SKM-1 treated with dmso at 0.1 percent for 144 hours (cell line): ENCODE data around the gene COL15A1.
A peak's percentile ranks its signal among the peaks of the same experiment; 100 is the strongest.

ENCODE experiments used
- DNase-seq: peaks from one replicate; lab custom pipeline; 2025; ENCODE audit not compliant: unreplicated experiment; lab: John Stamatoyannopoulos, UW

The COL15A1 gene

GRCh38 chr9:98992107-98992884, 48.6 kb downstream of the COL15A1 start:
- no peak for DNase-seq

DNA sequence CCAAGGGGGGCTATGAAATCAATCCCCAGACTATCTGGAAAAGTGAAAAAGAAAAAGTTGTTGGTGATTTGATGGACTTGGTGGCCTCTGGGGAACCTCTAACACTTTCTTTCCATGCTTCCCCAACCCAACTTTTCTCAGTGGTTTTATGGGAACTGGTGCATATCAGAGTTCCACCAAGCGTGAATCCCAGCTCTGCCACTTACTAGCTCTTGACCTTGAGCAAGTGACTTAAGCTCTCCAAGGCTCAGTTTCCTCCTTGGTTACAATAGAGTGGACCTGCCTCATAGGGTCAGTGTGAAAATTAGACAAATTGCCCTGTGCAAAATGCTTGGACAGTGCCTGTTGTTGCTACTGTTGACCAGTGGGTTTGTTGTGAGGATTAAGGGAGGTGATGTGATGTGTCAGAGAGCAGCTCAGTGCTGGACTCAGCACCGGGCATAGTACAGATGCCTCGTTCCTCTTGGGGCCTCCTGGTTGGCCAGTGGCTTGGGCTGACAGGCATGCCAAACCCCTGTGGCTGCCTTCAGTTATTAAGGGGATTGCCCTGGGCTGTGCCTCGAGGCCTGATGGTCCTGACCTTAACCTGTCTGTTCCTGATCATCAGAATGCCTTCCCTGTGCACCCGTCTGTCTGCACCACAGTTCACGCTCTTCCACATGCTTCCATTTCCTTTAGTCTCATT, 49.3 kb downstream of the COL15A1 start:
- DNase-seq, result no peak

GRCh38 chr9:98993570-98993945, 49.9 kb downstream of the COL15A1 start:
- peak; percentile 19 for DNase-seq

DNA sequence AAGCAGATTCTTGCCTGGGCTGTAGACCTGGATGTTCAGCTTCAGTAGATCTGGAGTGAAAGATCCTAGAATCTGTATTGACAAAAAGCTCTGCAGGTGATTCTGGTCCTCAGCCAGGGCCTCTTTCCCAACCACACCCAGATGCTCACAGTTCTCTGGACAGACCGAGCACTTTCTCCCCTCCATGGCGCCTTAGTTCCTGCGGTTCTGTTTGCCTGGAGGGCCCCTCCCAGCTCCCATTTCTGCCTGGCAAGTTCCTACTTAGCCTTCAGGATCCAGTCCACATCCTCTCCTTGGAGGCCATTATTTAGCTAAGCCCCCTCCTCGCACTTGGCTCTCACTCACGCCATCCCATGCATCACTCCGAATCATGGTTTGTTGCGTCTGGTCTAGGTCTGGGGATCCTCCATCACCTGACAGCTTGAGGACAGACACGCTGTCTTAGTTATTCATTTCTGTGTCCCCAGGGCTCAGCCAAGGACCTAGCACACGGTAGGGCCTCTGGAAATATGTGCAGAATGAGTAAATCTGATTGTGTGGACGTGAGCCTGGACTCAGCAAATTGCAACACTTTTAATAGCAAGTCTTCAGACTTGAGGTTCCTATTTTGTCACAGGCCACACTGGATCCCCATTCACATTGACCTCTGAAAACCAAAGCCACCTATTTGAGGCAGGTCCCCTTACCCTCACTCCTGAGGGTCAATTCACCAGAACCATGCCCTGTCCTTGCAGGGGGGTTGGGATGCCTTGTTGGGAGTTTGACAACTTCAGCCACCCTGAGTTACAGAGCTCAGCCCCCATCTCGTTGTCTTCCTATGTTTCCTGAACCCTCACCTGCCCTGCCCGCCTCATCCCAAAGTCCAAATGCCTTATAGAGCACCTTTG, 50.7 kb downstream of the COL15A1 start:
- DNase-seq, result no peak

DNA sequence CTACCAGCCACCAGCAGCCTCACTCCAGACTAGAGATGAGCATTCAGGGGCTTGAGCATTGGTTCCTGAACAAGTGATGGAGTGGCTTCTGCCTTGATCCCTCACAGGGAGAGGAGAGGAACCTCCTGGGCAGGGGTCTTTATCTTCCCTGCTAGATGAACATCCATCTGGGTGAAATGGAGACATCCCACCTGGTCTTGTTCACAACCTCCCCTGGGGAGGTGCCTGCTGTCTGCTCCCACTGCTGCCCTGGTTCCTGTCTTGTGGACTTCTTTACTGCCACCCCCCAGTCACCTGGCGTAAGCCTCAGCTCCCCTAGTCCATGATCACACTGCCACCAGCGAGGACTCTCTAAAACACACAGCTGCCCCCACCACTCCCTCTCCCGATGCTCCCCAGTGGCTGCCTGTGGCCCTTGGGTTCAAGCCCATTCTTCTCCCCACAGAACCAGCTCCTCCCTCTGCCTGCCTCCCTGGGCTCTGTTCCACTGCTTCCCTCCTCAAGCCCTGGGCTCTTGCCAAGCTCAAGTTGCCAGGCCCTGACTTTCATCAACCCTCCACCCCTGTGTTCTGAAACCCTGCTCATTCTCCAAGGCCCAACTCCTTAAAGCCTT, 51.5 kb downstream of the COL15A1 start:
- DNase-seq, result no peak

DNA sequence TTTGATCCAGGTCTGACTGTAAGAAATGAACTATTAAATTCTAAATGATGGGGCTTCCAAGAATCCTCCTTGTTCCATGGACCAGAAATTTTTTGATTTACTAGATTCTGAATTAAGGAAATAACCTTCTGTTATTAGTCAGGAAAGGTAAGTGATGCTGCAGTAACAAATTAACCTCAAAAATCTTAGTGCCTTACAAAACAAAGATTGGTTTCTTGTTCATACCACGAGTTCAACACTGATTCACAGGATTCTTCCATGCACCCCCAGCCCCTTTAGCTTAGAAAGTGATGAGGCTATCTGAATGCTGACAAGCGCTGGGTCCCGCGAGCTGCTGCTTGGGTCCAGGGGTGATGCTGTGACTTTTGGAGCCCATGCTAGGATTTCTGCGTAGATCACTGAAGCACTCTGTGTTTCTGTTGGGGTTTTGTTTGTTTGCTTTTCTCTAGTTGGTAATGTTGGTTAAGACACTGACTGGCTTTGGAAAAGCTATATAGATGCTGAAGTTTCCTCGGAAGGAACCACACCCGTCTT, 52.3 kb downstream of the COL15A1 start:
- no peak for DNase-seq

- no peak for DNase-seq
Measured at GRCh38 chr9:98997604-98998003, 53.9 kb downstream of the COL15A1 start.

DNA sequence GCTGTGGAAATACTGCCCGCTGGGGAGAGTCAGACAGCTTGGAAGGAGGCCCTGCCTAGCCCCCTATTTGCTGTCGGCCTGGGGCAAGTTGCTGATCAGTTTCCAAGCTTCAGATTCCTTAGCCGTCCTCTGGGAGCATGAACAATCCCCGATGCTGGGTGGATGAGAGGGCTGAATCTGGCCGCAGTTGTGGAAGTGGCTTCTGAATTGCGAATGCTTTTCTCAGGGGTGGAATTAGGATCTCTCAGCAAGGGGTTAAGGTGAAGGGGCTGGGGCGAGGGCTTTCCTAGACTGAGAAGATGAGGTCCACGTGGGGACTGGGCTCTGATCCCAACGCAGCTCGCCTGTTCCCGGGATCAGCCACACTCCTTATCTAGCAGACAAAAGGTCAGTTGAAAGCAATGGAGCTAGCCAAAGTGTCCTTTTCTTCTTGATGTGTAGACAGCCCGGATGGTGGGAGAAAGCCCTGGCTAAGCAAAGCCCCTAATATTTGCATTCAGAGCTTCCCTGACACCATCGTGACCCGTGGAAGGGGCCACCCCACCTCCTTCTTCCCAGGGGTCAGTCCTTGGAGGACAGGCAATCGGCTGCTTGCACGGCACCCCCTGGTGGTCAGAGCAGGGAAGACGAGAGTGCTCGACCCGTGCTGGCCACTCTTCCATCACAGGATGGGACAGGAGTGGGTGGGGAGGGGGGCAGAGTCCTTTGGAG, 54.9 kb downstream of the COL15A1 start:
- DNase-seq, result peak; percentile 23

DNA sequence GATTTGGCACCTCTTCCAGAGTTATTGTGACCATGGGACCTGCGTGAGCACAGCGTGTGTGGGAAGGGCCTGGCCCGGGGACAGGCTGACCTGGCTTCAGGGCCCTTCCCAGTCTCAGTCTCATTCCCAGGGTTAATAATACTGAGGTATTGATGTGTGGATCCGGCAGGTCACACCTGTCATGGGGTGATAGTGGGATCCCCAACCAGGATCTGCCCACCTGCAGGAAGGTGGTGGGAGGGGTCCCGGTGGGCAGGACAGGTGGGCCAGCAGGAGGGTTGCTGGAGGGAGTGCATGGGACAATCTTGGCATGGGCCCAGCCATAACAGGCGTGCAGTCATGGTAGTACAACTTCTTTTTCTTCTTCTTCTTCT, 55.4 kb downstream of the COL15A1 start:
- DNase-seq, result no peak

DNA sequence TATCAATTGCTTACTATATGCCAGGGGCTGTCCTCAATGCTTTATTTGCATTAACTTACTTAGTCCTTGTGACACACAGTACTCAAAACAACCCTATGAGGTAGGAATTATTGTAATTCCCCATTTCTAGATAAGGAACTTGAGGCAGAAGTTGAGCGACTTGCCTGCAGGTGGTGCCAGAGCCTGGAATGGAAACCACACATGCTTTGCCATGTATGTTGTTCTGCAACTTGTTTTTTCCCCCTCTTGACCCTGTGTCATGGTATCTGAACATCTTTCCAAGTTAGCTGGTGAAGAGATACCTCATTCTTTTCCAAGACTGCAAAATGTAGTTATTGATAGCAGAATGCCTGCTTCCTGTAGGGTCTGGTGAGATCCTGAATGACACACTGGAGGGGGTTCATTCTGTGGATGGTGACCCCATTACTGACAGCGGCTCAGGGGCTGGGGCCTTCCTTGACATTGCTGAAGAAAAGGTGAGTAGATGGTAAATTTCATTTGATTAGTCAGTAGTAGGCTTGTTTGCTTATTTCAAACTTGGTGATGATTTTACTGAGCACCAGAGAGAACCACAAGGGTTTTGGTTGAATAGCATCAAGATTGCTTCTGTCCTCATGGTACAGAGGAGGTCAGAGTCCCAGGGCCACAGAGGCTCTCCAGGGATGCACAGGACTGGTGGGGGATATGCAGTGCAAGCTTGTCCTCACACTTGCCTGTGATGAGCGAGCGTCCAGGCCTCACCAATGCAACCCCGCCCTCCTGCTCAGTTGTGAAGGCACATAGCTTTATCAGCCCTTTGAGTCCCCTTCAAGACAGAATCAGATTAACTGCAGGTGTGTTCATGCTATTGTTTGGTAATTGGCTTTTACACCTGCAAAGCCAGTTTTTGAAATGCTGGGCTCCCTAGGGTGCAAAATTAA, 57.0 kb downstream of the COL15A1 start:
- DNase-seq, result peak; percentile 15

DNA sequence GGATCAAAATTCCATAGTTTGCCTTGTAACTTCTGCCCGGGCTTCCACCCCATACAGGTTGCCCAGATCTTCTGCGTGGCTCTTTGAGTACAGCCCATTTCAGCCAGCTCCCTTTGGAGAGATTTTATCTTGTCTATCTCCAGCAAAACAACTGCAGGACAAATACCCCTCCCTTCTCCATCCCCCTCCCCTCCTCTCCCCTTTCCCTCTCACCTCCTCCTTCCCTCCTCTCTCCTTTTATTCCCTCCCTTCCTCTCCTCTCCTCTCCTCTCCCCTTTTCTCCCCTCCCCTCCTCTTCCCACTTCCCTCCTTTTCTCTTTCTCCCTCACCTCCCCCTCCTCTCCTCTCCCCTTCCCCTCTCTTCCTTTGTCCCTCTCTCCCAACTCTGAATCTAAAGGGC, 58.2 kb downstream of the COL15A1 start:
- no peak for DNase-seq

GRCh38 chr9:99002706-99003105, 59.0 kb downstream of the COL15A1 start:
- DNase-seq, result no peak

DNA sequence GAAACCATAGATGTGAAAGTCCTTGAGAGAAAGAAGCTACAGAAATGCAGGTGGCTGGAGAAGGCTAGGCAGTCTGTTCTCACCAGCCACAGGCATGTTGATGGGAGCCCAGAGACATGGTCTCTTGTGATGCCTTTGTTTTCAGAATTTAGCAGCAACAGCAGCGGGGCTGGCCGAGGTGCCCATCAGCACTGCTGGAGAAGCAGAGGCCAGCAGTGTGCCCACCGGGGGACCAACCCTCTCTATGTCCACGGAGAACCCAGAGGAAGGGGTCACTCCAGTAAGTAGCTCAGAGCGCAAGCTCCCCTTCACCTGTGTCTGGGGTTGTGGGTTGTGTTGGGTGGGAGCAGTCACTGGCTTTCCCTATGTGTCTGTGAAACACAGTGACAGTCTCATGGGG, 59.6 kb downstream of the COL15A1 start:
- DNase-seq, result no peak

DNA sequence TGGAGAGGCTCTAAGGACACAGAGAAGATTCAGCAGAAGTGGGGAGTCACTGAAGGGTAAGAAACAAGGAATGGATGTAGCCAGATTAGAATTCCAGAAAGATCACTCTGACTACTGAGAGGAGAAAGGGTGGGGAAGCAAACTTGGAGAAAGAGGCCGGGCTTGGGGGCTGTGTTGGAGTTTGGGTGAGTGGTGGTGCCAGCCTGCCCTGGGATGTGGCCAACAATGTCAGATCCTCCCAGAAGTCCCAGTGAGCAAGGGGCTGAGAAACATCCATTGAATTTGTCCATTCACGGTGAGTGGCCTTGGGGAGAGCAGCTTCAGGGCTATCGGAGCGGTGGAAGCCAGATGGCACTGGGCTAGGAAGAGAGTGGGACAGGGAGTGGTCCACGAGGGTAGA, 60.4 kb downstream of the COL15A1 start:
- no peak for DNase-seq

DNA sequence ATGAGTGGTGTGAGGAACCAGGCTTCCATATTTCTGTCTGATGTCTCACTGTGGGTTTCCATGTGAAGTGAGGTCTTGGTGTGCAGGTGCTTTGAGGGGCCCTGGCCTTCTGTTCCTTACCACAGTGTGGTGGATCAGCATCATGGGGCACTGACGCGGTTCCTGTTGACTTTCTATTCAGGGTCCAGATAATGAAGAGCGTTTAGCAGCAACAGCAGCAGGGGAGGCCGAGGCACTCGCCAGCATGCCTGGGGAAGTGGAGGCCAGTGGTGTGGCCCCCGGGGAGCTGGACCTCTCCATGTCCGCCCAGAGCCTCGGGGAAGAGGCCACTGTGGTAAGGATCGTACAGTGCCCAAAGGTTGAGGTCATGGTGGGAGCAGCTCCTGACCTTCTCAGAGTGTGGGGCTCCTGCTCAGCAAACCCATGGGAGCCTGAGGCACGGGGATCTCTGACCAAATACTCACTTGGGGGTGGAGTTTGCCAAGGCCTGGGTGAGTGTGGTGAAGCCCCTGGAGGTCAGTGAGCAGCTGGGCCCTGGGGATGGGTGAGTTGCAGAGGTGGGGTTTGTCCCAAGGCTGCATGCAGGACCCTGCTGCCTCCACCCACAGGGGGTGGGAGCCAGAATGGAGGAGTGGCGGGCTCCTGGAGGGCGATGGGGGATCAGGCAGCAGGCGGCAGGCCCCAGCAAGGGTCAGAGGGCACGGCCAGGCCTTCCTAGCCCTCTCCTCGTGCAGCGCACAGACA, 61.2 kb downstream of the COL15A1 start:
- no peak for DNase-seq

GRCh38 chr9:99005651-99006050, 61.9 kb downstream of the COL15A1 start:
- no peak for DNase-seq

GRCh38 chr9:99006511-99006910, 62.8 kb downstream of the COL15A1 start:
- no peak for DNase-seq

GRCh38 chr9:99006979-99007378, 63.3 kb downstream of the COL15A1 start:
- no peak for DNase-seq

- no peak for DNase-seq
Measured at GRCh38 chr9:99008203-99008602, 64.5 kb downstream of the COL15A1 start.
